Mesenchymal stem cell (in vitro differentiated cells and primary cell): ENCODE data around the gene CRNKL1.

Experiments
- DNase-seq: peaks from one replicate; pipeline ENCODE4 v3.0.0-alpha.2; 2013
- H2AFZ ChIP-seq: one replicate; pipeline ENCODE4 v1.6.1; 2013; ENCODE audit warnings: low read depth, mild to moderate bottlenecking, control low read depth, inconsistent platforms, low read length, moderate library complexity
- H2AK5ac ChIP-seq: 2 replicates; pipeline ENCODE4 v1.6.1; 2013; ENCODE audit warnings: low read length, moderate library complexity, mild to moderate bottlenecking, inconsistent platforms; ENCODE audit not compliant: severe bottlenecking
- H2BK120ac ChIP-seq: one replicate; pipeline ENCODE4 v1.6.1; 2013; ENCODE audit warnings: low read depth, mild to moderate bottlenecking, inconsistent platforms, low read length, moderate library complexity
- H2BK12ac ChIP-seq, 2 experiments: one replicate each; pipeline ENCODE4 v1.6.1; 2013; ENCODE audit warnings: inconsistent platforms in 2 of 2, low read length in 2 of 2, mild to moderate bottlenecking in 2 of 2, moderate library complexity in 2 of 2, control low read depth in 1 of 2
- H2BK15ac ChIP-seq: one replicate; pipeline ENCODE4 v1.6.1; 2013; ENCODE audit warnings: mild to moderate bottlenecking, low read depth, inconsistent platforms; ENCODE audit not compliant: poor library complexity, severe bottlenecking
- H2BK5ac ChIP-seq: 2 replicates; pipeline ENCODE4 v1.6.1; 2013; ENCODE audit warnings: low read depth, mild to moderate bottlenecking, low read length, control low read depth, inconsistent platforms; ENCODE audit not compliant: poor library complexity, severe bottlenecking
- H3K14ac ChIP-seq, 2 experiments: one replicate each; pipeline ENCODE4 v1.6.1; 2013; ENCODE audit warnings: inconsistent platforms in 2 of 2, low read length in 2 of 2, control low read depth in 1 of 2, mild to moderate bottlenecking in 1 of 2, moderate library complexity in 1 of 2
- H3K18ac ChIP-seq, 2 experiments: one replicate each; pipeline ENCODE4 v1.6.1; 2013; ENCODE audit warnings: inconsistent platforms in 2 of 2, low read length in 2 of 2, control low read depth in 1 of 2, low read depth in 1 of 2, mild to moderate bottlenecking in 1 of 2
- H3K23ac ChIP-seq, 2 experiments: one replicate each; pipeline ENCODE4 v1.6.1; 2013; ENCODE audit warnings: inconsistent platforms in 2 of 2, low read length in 2 of 2, mild to moderate bottlenecking in 2 of 2, moderate library complexity in 2 of 2, control low read depth in 1 of 2
- H3K27ac ChIP-seq: 2 replicates; pipeline ENCODE4 v1.5.1; 2013; ENCODE audit warnings: mild to moderate bottlenecking, moderate library complexity, low read length, control low read depth, inconsistent platforms; ENCODE audit not compliant: poor library complexity, severe bottlenecking
- H3K27me3 ChIP-seq, 2 experiments: 2 replicates each; pipeline versions ENCODE4 v1.6.1 to v1.7.0; 2013; ENCODE audit warnings: low read length in 2 of 2, mild to moderate bottlenecking in 2 of 2, moderate library complexity in 2 of 2, control low read depth in 1 of 2, inconsistent platforms in 1 of 2; ENCODE audit not compliant: control insufficient read depth in 1 of 2, insufficient read depth in 1 of 2
- H3K36me3 ChIP-seq, 2 experiments: 2 replicates each; pipeline versions ENCODE4 v1.6.1 to v1.7.0; 2013; ENCODE audit warnings: low read length in 2 of 2, control low read depth in 1 of 2, inconsistent platforms in 1 of 2, low read depth in 1 of 2, mild to moderate bottlenecking in 1 of 2; ENCODE audit not compliant: insufficient read depth in 2 of 2, control insufficient read depth in 1 of 2
- H3K4ac ChIP-seq, 2 experiments: one replicate each; pipeline ENCODE4 v1.6.1; 2013; ENCODE audit warnings: inconsistent platforms in 2 of 2, low read length in 2 of 2, mild to moderate bottlenecking in 2 of 2, moderate library complexity in 2 of 2, control low read depth in 1 of 2, low read depth in 1 of 2
- H3K4me1 ChIP-seq: 2 replicates; pipeline ENCODE4 v1.6.1; 2013; ENCODE audit warnings: low read depth, low read length, control low read depth; ENCODE audit not compliant: control insufficient read depth, insufficient read depth
- H3K4me2 ChIP-seq: 2 replicates; pipeline ENCODE4 v1.6.1; 2013; ENCODE audit warnings: low read length, mild to moderate bottlenecking, inconsistent platforms; ENCODE audit not compliant: poor library complexity, severe bottlenecking
- H3K4me3 ChIP-seq, 2 experiments: 2 replicates each; pipeline versions ENCODE4 v1.5.1 to v1.7.0; 2013; ENCODE audit warnings: low read length in 2 of 2, mild to moderate bottlenecking in 2 of 2, control low read depth in 1 of 2, low read depth in 1 of 2; ENCODE audit not compliant: insufficient read depth in 1 of 2
- H3K79me1 ChIP-seq: replicated peaks from 2 replicates; pipeline ENCODE4 v1.6.1; 2013; ENCODE audit warnings: mild to moderate bottlenecking, control low read depth, low read length, inconsistent platforms; ENCODE audit not compliant: poor library complexity, severe bottlenecking
- H3K9ac ChIP-seq: 2 replicates; pipeline ENCODE4 v1.7.0; 2013; ENCODE audit warnings: mild to moderate bottlenecking, low read length, moderate library complexity
- H3K9me3 ChIP-seq: 2 replicates; pipeline ENCODE4 v1.7.0; 2013; ENCODE audit warnings: mild to moderate bottlenecking, low read length; ENCODE audit not compliant: control insufficient read depth
- H4K8ac ChIP-seq: one replicate; pipeline ENCODE4 v1.6.1; 2013; ENCODE audit warnings: inconsistent platforms, mild to moderate bottlenecking, low read length, moderate library complexity
- H4K91ac ChIP-seq: one replicate; pipeline ENCODE4 v1.6.1; 2013; ENCODE audit warnings: mild to moderate bottlenecking, low read length, inconsistent platforms
- WGBS: methylation state at CpG from one replicate; pipeline ENCODE4 v1.1.7; 2013; ENCODE audit warnings: mixed read lengths; 5-methylcytosine and 5-hydroxymethylcytosine counted together

The CRNKL1 gene

GRCh38 chr20:19998990-19999705 lies 53.1 kb downstream of the CRNKL1 start:
- H4K91ac ChIP-seq: no peak overlapping the region
- H3K79me1 ChIP-seq: peaks cover 36% of the 10 kb centered on the region
- no peak overlapping the region for H2BK12ac ChIP-seq
- no peaks in the 10 kb centered on the region for H3K9me3 ChIP-seq
- peaks cover 6% of the 10 kb centered on the region for H3K4me1 ChIP-seq
- H3K4ac ChIP-seq: no peak overlapping the region
- peaks cover 56 to 74% of the 10 kb centered on the region in 2 experiments for H3K36me3 ChIP-seq
- no peak overlapping the region for H3K4me3 ChIP-seq
- 95% methylated on average over 7 of the region's 7 CpGs for WGBS
- no peak overlapping the region for H3K18ac ChIP-seq
- H2BK5ac ChIP-seq: no peak overlapping the region
- no peak overlapping the region for H2AK5ac ChIP-seq
- no peak overlapping the region for H4K8ac ChIP-seq
- H3K27ac ChIP-seq: no peak overlapping the region
- DNase-seq: no peak
- H2BK120ac ChIP-seq: no peak overlapping the region
- H3K27me3 ChIP-seq: no peaks in the 10 kb centered on the region
- H3K9ac ChIP-seq: no peak overlapping the region
- H2BK15ac ChIP-seq: no peak overlapping the region
- H3K14ac ChIP-seq: no peak overlapping the region
- no peak overlapping the region for H3K4me2 ChIP-seq
- H3K23ac ChIP-seq: no peak overlapping the region
- H2AFZ ChIP-seq: no peak overlapping the region

GRCh38 chr20:19996917-19997316 lies 55.3 kb downstream of the CRNKL1 start:
- H2BK120ac ChIP-seq: no peak overlapping the region
- no peak overlapping the region for H4K91ac ChIP-seq

GRCh38 chr20:19996222-19996621 lies 56.0 kb downstream of the CRNKL1 start:
- Histone ChIP-seq H3K4me2 (no peak overlapping the region), H2AFZ (no peak overlapping the region), H2AK5ac (no peak overlapping the region), H3K18ac (no peak overlapping the region), H3K23ac (no peak overlapping the region), H2BK5ac (no peak overlapping the region), H2BK15ac (no peak overlapping the region), H4K8ac (no peak overlapping the region), H2BK120ac (no peak overlapping the region), H2BK12ac (no peak overlapping the region), H3K4me3 (no peak overlapping the region), H3K36me3 (peaks cover 47 to 79% of the 10 kb centered on the region in 2 experiments), H3K27me3 (no peaks in the 10 kb centered on the region), H4K91ac (no peak overlapping the region), H3K9ac (no peak overlapping the region), H3K79me1 (peaks cover 27% of the 10 kb centered on the region), H3K9me3 (no peaks in the 10 kb centered on the region), H3K27ac (no peak overlapping the region), H3K4me1 (peaks cover 11% of the 10 kb centered on the region), H3K14ac (no peak overlapping the region), H3K4ac (no peak overlapping the region)
- no peak for DNase-seq
- WGBS: over 99% methylated on average over 6 of the region's 8 CpGs

More at GRCh38 chr20:19996917-19997316, 55.3 kb downstream of the CRNKL1 start:
- H2AK5ac ChIP-seq: no peak overlapping the region
- no peak overlapping the region for H3K4me2 ChIP-seq
- H3K4me1 ChIP-seq: peaks cover 11% of the 10 kb centered on the region
- H2BK15ac ChIP-seq: no peak overlapping the region
- H2AFZ ChIP-seq: no peak overlapping the region
- H3K36me3 ChIP-seq: peaks cover 47 to 79% of the 10 kb centered on the region in 2 experiments
- H4K8ac ChIP-seq: no peak overlapping the region
- H3K4me3 ChIP-seq: peak overlapping the region in 1 of 2 experiments; percentile 9
- no peak overlapping the region for H3K27ac ChIP-seq
- peaks cover 27% of the 10 kb centered on the region for H3K79me1 ChIP-seq
- no peaks in the 10 kb centered on the region for H3K9me3 ChIP-seq
- DNase-seq: no peak
- no peak overlapping the region for H2BK5ac ChIP-seq
- WGBS: 97% methylated on average over 7 of the region's 9 CpGs
- no peak overlapping the region for H3K14ac ChIP-seq
- H2BK12ac ChIP-seq: no peak overlapping the region
- peak overlapping the region; percentile 24 for H3K9ac ChIP-seq
- no peak overlapping the region for H3K23ac ChIP-seq
- no peaks in the 10 kb centered on the region for H3K27me3 ChIP-seq
- no peak overlapping the region for H3K4ac ChIP-seq
- H3K18ac ChIP-seq: no peak overlapping the region

GRCh38 chr20:19995220-19995863 lies 56.9 kb downstream of the CRNKL1 start:
- Histone ChIP-seq H3K9ac (peak overlapping the region; percentile 85), H3K27ac (peak overlapping the region; percentile 97), H3K79me1 (peaks cover 21% of the 10 kb centered on the region), H3K36me3 (peaks cover 39 to 79% of the 10 kb centered on the region in 2 experiments), H3K27me3 (no peaks in the 10 kb centered on the region), H4K8ac (no peak overlapping the region), H3K23ac (no peak overlapping the region), H2BK5ac (no peak overlapping the region), H2BK120ac (no peak overlapping the region), H3K4me2 (no peak overlapping the region), H3K18ac (peak overlapping the region in 1 of 2 experiments; percentile 67), H3K14ac (no peak overlapping the region), H2BK12ac (no peak overlapping the region), H4K91ac (no peak overlapping the region), H3K4ac (no peak overlapping the region), H2AK5ac (no peak overlapping the region), H2BK15ac (no peak overlapping the region), H3K4me3 (peak overlapping the region in 1 of 2 experiments; percentile 64), H2AFZ (no peak overlapping the region), H3K4me1 (peaks cover 11% of the 10 kb centered on the region), H3K9me3 (no peaks in the 10 kb centered on the region)
- whole genome bisulfite sequencing: 6% methylated on average over 3 of the region's 5 CpGs
- DNase-seq: peak; percentile 61
